Muscle layer of duodenum (tissue), 2 donors: Measurements from ENCODE around the gene GALC.
A peak's percentile ranks its signal among the peaks of the same experiment; 100 is the strongest.

Experiments used
- H3K27ac ChIP-seq: one replicate; pipeline ENCODE4 v1.7.0; 2013; ENCODE audit warnings: mild to moderate bottlenecking, low read length
- H3K27me3 ChIP-seq: one replicate; pipeline ENCODE4 v1.7.0; 2013; ENCODE audit warnings: low read depth, mild to moderate bottlenecking, control low read depth, low read length
- H3K36me3 ChIP-seq, 2 donors: one replicate each; pipeline ENCODE4 v1.7.0; 2013; ENCODE audit warnings: low read length in 2 of 2, control low read depth in 1 of 2, mild to moderate bottlenecking in 1 of 2; ENCODE audit not compliant: insufficient read depth in 2 of 2, control insufficient read depth in 1 of 2
- H3K4me1 ChIP-seq, 2 donors: one replicate each; pipeline ENCODE4 v1.7.0; 2013; ENCODE audit warnings: low read length in 2 of 2, mild to moderate bottlenecking in 2 of 2, control low read depth in 1 of 2, moderate library complexity in 1 of 2; ENCODE audit not compliant: insufficient read depth in 2 of 2, control insufficient read depth in 1 of 2
- H3K4me3 ChIP-seq, 2 donors: one replicate each; pipeline ENCODE4 v1.7.0; 2013; ENCODE audit warnings: low read length in 2 of 2, low read depth in 1 of 2, mild to moderate bottlenecking in 1 of 2
- H3K9me3 ChIP-seq, 2 donors: one replicate each; pipeline ENCODE4 v1.7.0; 2013; ENCODE audit warnings: low read length in 2 of 2, control low read depth in 1 of 2, mild to moderate bottlenecking in 1 of 2; ENCODE audit not compliant: control insufficient read depth in 1 of 2
- donor health status: healthy.

GALC gene

DNA sequence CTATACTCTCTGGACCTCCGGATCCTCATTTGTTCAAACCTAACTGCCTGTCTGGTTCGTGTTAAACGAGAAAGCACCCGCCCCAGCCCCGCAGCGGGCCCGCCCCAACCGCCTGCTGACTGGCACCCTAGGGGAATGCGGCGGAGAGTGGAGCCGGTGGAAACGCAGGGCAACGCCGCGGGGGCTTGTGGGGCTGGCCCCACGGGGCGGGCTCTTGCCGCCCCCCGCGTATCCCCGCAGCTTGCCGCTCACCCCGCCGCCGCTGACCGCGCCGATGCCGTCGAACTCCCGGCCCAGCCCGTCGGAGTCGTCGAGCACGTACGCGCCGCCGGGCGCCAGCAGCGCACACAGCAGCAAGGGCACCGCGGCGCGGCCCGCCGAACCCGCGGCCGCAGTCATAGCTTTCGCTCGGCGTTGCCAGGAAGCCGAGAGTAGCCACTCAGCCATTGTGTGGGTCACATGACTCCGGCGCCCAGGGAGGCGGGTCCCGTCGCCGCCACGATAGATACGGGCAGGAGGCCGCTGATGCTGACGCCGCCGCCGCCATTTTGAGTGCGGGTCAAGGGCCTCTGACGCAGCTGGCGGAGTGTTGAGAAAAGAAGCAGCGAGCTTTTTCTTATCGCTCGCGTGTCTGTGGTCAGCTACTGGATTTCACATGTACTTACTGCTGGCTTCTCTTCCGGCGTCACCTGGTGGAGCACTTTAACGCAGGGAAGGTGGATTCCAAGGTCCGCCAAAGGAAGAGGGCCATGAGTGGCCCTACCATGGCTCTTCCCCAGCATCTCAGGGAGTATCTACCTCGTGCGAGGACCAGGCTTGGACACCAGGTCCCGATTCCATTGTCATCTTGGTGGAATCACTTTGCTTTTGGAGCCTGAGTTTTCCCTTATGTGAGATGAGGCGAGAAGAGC is at the start of gene GALC:
TSS of gene GALC (minus strand) at position 465 of the 911 bp plus-strand sequence. CDS start at position 447, 18 bp downstream.
- peaks cover 12 to 21% of the 10 kb centered on the region in 2 donors for H3K4me1 ChIP-seq
- peak within 1 kb of the TSS; percentile 99 for H3K27ac ChIP-seq
- peak within 1 kb of the TSS; percentile 80 for H3K4me3 ChIP-seq
- H3K36me3 ChIP-seq = no peaks in the 10 kb centered on the region
- H3K9me3 ChIP-seq = no peaks in the 10 kb centered on the region
- no peaks in the 10 kb centered on the region for H3K27me3 ChIP-seq

DNA sequence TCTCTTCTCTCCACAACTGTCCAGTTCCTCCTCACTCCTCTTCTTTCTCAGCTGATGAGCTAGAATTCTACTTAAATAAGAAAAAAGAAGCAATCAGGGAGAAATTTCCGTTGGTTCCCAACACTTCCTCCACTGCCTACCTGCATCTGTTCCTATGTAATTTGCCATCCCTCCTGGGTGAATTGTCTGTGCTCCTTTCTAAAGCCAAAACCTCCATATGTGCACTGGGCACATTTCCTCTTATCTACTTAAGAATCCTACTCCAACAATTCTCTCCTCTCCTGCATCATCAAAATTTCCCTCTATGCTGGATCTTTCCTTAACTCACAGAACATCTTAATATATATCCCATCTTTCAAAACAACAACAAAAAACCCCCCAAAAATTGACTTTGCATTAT is 47.2 kb upstream of the GALC start:
- no peaks in the 10 kb centered on the region for H3K27me3 ChIP-seq
- no peaks in the 10 kb centered on the region for H3K36me3 ChIP-seq
- H3K27ac ChIP-seq = no peak overlapping the region
- no peak overlapping the region for H3K4me3 ChIP-seq
- H3K9me3 ChIP-seq = no peaks in the 10 kb centered on the region
- H3K4me1 ChIP-seq = no peaks in the 10 kb centered on the region

GRCh38 chr14:88039197-88039596 is 46.2 kb upstream of the GALC start:
- Histone ChIP-seq H3K27me3 (no peaks in the 10 kb centered on the region), H3K27ac (no peak overlapping the region), H3K36me3 (no peaks in the 10 kb centered on the region), H3K4me1 (no peaks in the 10 kb centered on the region), H3K4me3 (no peak overlapping the region), H3K9me3 (no peaks in the 10 kb centered on the region)

GRCh38 chr14:88037325-88037724 is 44.3 kb upstream of the GALC start:
- no peaks in the 10 kb centered on the region for H3K27me3 ChIP-seq
- H3K4me1 ChIP-seq = no peaks in the 10 kb centered on the region
- H3K9me3 ChIP-seq = no peaks in the 10 kb centered on the region
- no peak overlapping the region for H3K27ac ChIP-seq
- no peaks in the 10 kb centered on the region for H3K36me3 ChIP-seq
- H3K4me3 ChIP-seq = no peak overlapping the region

DNA sequence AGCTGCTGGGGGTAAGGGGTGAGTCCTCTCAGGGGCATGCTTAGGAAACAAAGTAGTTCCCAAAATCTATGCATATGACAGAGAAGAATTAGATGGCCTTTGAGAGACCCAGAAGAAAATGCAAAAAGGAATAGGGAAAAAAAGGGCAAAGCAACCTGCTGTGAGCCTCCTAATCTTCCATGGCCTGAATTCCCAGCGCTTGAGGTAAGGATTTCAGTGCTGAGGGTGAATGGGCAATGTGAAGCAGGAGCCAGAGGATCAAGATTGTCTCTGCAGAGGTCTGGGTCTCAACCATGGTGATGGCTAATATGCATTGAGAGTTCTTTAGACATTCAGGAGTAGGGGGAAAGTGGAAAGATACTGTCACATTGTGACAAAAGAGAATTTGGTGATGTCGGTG is 43.4 kb upstream of the GALC start:
- no peaks in the 10 kb centered on the region for H3K27me3 ChIP-seq
- H3K4me1 ChIP-seq = no peaks in the 10 kb centered on the region
- H3K9me3 ChIP-seq = no peaks in the 10 kb centered on the region
- H3K36me3 ChIP-seq = no peaks in the 10 kb centered on the region
- H3K4me3 ChIP-seq = no peak overlapping the region
- H3K27ac ChIP-seq = no peak overlapping the region

GRCh38 chr14:88034076-88034475 is 41.1 kb upstream of the GALC start:
- H3K27ac ChIP-seq = no peak overlapping the region
- no peaks in the 10 kb centered on the region for H3K27me3 ChIP-seq
- H3K36me3 ChIP-seq = no peaks in the 10 kb centered on the region
- no peaks in the 10 kb centered on the region for H3K4me1 ChIP-seq
- no peaks in the 10 kb centered on the region for H3K9me3 ChIP-seq
- no peak overlapping the region for H3K4me3 ChIP-seq

DNA sequence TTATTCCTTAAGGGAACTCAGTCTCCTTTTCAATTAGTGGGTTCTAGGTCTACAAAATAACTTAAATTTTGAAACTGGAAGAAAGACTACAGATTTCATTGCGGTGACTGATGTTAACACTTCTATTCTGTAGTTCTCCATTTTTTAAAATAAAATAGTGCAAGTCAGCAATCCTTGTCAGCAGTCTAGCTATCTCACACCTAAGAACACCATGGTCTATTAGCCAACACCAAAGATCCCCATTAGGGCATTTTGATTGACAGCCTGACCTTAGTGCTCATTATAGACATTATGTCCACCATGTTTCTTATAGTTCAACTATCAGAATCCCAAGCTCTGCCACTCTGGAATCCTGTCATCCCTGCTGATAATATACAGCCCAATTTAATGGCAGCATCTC is 39.4 kb upstream of the GALC start:
- Histone ChIP-seq H3K9me3 (no peaks in the 10 kb centered on the region), H3K36me3 (no peaks in the 10 kb centered on the region), H3K4me3 (no peak overlapping the region), H3K4me1 (no peaks in the 10 kb centered on the region), H3K27me3 (no peaks in the 10 kb centered on the region), H3K27ac (no peak overlapping the region)

DNA sequence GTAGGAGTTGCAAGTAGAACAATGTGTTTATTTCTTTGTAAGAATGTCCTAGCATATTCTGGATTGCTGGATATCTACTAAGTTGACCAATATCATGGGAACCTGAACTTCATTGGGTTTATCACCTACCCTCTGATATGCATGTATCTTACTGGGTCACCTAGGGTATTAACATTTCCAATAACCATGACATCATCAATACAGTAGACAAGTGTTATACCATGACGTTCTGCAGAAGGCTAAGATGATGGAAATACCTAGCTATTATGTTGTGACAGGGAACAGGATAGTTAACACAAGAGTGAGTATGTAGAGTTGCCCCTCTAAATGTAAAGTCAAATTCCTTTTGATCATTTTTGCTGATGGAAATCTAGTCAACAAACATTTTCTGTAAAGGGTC is 37.9 kb upstream of the GALC start:
- H3K36me3 ChIP-seq = no peaks in the 10 kb centered on the region
- no peak overlapping the region for H3K4me3 ChIP-seq
- no peaks in the 10 kb centered on the region for H3K4me1 ChIP-seq
- H3K27me3 ChIP-seq = no peaks in the 10 kb centered on the region
- H3K27ac ChIP-seq = no peak overlapping the region
- H3K9me3 ChIP-seq = no peaks in the 10 kb centered on the region

GRCh38 chr14:88030079-88030478 is 37.1 kb upstream of the GALC start:
- no peaks in the 10 kb centered on the region for H3K36me3 ChIP-seq
- H3K9me3 ChIP-seq = no peaks in the 10 kb centered on the region
- H3K27ac ChIP-seq = no peak overlapping the region
- H3K27me3 ChIP-seq = no peaks in the 10 kb centered on the region
- no peaks in the 10 kb centered on the region for H3K4me1 ChIP-seq
- H3K4me3 ChIP-seq = no peak overlapping the region

GRCh38 chr14:88029500-88029899 is 36.5 kb upstream of the GALC start:
- H3K9me3 ChIP-seq = no peaks in the 10 kb centered on the region
- no peak overlapping the region for H3K4me3 ChIP-seq
- no peak overlapping the region for H3K27ac ChIP-seq
- no peaks in the 10 kb centered on the region for H3K27me3 ChIP-seq
- H3K4me1 ChIP-seq = no peaks in the 10 kb centered on the region
- no peaks in the 10 kb centered on the region for H3K36me3 ChIP-seq

DNA sequence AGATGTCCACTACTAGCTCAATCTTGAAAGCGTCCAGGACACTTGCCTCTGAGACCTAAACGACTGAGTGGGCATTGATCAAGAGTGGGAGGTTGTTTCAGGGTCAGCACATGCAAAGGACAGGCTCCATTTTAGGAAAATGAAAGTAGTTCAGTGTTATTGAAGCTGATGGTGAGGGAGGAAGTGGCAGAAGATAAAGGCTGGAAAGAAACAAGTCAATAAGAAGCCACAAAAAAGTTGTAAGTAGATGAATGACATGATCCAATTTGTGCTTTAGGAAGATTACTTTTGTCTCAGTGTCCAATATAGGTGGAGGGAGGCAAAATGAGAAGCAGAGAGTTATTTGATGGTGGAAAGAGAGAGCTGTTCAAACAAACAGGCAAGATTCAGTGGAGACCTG is 33.9 kb upstream of the GALC start:
- Histone ChIP-seq H3K27me3 (no peaks in the 10 kb centered on the region), H3K9me3 (no peaks in the 10 kb centered on the region), H3K4me1 (no peaks in the 10 kb centered on the region), H3K36me3 (no peaks in the 10 kb centered on the region), H3K4me3 (no peak overlapping the region), H3K27ac (no peak overlapping the region)

DNA sequence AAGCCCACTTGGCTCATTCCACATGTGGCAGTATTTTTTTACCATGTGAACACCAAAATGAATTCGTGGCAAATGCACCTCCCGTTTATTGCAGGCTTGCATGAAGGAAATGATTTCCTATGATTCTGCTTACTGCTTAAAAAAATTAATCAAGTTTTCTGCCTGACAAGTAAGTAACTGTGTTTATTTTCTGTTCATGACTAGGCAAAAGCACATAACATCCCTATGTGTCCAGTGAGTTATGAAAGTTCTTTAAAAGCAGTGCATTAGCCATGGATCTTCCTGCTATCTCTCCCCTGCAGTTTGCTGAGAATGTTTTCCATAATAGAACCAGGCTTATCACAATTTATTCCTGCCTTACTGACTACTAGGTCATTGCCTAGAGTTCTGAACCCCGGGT is 32.3 kb upstream of the GALC start:
- H3K9me3 ChIP-seq = no peaks in the 10 kb centered on the region
- no peaks in the 10 kb centered on the region for H3K36me3 ChIP-seq
- no peak overlapping the region for H3K27ac ChIP-seq
- H3K4me3 ChIP-seq = no peak overlapping the region
- no peaks in the 10 kb centered on the region for H3K27me3 ChIP-seq
- no peaks in the 10 kb centered on the region for H3K4me1 ChIP-seq
